DND-41 (cell line): ENCODE measurements around the gene USP17L10.
"Not testable (repeated sequence)": the region's sequence is repeated elsewhere in the genome, so short reads cannot be mapped to it uniquely, and the experiment has no call there.

Experiments used
- EZH2 ChIP-seq: IDR thresholded peaks from 3 replicates; pipeline ENCODE4 v1.6.1; 2012; ENCODE audit warnings: borderline replicate concordance, low read depth, mild to moderate bottlenecking, moderate library complexity, low read length, inconsistent platforms; ENCODE audit not compliant: severe bottlenecking
- TF ChIP-seq, protein P1 (sequence below): IDR thresholded peaks from 2 replicates; pipeline ENCODE4 v1.5.1; 2012; ENCODE audit warnings: borderline replicate concordance, low read length, moderate library complexity, mild to moderate bottlenecking; ENCODE audit not compliant: poor library complexity, severe bottlenecking; ENCODE audit errors: extremely low read depth

DNA sequence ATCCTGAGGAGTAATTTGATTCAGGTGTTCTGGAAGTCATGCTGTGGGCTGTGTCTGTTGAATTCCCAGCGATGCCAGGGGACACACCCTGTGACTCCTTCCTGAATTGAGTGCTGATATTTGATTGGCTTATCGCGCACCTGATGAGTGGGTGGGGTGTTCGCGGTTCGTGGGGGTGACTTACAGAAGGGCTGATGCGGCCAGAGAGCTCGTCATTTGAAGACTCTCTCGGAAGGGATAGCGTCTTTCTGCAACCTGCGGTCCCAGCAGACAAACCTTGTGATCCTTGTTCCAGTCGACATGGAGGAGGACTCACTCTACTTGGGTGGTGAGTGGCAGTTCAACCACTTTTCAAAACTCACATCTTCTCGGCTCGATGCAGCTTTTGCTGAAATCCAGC lies 14.1 kb downstream of the USP17L10 start, which contains the start of gene USP17L13:
- TF ChIP-seq, protein P1, sequence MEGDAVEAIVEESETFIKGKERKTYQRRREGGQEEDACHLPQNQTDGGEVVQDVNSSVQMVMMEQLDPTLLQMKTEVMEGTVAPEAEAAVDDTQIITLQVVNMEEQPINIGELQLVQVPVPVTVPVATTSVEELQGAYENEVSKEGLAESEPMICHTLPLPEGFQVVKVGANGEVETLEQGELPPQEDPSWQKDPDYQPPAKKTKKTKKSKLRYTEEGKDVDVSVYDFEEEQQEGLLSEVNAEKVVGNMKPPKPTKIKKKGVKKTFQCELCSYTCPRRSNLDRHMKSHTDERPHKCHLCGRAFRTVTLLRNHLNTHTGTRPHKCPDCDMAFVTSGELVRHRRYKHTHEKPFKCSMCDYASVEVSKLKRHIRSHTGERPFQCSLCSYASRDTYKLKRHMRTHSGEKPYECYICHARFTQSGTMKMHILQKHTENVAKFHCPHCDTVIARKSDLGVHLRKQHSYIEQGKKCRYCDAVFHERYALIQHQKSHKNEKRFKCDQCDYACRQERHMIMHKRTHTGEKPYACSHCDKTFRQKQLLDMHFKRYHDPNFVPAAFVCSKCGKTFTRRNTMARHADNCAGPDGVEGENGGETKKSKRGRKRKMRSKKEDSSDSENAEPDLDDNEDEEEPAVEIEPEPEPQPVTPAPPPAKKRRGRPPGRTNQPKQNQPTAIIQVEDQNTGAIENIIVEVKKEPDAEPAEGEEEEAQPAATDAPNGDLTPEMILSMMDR: not testable (repeated sequence)
- TF ChIP-seq EZH2: not testable (repeated sequence)
